GM18909 (cell line): ENCODE results near the gene HMX2.
"Not testable (repeated sequence)": the region's sequence is repeated elsewhere in the genome, so short reads cannot be mapped to it uniquely, and the experiment has no call there.

ENCODE experiments used
- ATAC-seq: cut with Tn5 transposase; IDR thresholded peaks from one replicate; pipeline ENCODE4 v1.9.1; 2021; ENCODE audit warnings: mild to moderate bottlenecking; ENCODE audit not compliant: unreplicated experiment, poor library complexity

Gene HMX2

GRCh38 chr10:123150271-123150985 lies 2.5 kb downstream of the HMX2 start:
- ATAC-seq = no peak

- ATAC-seq = no peak
Measured at GRCh38 chr10:123150986-123151736, 3.2 kb downstream of the HMX2 start.

DNA sequence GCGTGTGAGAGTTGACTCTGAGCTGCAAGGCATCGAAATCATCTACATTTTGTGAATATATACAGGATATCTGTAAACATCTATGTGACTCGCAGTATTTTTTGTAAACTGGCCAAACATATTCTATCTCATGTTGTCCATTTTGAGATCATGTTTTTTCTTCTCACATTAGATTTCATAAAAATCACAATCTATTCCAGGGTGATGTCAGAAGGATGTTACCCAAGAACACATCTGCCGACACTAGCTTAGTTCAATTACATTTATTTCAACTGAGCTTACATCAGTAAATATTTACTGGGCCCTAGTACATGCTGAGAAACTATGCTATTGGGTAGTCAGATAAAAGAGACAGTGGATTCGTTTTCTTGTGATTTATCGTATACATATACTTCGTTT lies 3.8 kb downstream of the HMX2 start:
- ATAC-seq = no peak

DNA sequence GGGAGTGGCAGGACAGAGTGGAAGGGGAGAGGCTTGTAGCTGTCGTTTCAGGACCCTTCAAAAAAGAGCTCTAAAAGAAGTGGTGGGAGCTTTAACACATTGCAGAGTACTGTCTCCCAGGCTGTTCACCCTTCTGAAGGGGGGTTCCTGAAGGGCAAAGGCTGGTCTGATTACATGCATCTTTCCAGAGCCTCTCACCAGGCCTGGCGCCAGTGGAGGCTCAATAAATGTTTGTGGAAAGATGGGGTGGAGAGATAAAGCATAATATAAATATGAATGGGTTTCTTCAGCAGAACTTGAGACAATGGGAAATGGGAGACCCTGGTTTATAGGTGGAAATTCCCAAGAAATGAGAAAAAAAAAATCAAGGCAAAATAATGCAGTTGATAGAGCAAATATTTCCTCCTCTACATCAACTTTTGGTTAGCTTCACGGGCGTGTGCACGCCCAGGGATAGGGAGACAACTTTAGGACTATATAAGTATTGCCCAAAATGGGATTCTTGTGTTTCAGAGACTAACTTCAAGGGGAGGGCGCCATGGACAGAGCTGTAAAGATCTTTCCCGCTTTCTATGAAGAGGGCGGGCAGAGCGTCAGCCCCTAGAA lies 5.7 kb downstream of the HMX2 start:
- ATAC-seq = no peak

GRCh38 chr10:123154092-123154710 lies 6.3 kb downstream of the HMX2 start, which contains the start of gene BUB3:
Gene BUB3, plus strand, starts transcription at chr10:123154402. Its CDS starts 516 bp downstream, at chr10:123154918.
- ATAC-seq = peak; percentile 90

GRCh38 chr10:123154711-123155505 lies 7.0 kb downstream of the HMX2 start:
- peak; percentile 49 for ATAC-seq

GRCh38 chr10:123156078-123156477 lies 8.1 kb downstream of the HMX2 start:
- no peak for ATAC-seq

GRCh38 chr10:123157210-123157609 lies 9.3 kb downstream of the HMX2 start:
- no peak for ATAC-seq

GRCh38 chr10:123158682-123159081 lies 10.7 kb downstream of the HMX2 start:
- ATAC-seq = no peak

GRCh38 chr10:123160311-123160980 lies 12.5 kb downstream of the HMX2 start:
- no peak for ATAC-seq

DNA sequence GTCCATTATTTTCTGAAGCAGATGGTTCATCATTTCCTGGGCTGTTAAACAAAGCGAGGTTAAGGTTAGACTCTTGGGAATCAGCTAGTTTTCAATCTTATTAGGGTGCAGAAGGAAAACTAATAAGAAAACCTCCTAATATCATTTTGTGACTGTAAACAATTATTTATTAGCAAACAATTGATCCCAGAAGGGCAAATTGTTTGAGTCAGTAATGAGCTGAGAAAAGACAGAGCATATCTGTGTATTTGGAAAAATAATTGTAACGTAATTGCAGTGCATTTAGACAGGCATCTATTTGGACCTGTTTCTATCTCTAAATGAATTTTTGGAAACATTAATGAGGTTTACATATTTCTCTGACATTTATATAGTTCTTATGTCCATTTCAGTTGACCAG lies 16.4 kb downstream of the HMX2 start:
- no peak for ATAC-seq

GRCh38 chr10:123165445-123166072 lies 17.6 kb downstream of the HMX2 start:
- ATAC-seq = no peak

DNA sequence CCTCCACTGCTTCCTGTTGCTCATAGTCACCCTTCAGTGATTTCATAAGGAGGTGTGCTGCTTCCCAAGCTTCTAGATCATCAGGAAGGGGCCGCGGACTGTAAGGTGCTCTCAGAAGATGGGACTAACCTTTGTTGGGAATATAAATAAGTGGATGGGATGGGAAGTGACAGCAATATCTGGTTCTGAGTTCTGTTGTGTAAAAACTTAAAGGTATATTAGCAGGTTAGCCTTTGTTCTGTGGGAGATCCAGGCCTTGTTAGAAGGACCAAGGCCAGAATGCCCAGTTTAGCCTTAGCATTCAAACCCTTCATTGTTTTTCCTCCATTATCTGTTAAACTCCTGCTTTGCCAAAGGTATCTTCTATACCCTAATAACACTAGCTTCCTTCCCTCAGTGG lies 18.7 kb downstream of the HMX2 start:
- no peak for ATAC-seq

DNA sequence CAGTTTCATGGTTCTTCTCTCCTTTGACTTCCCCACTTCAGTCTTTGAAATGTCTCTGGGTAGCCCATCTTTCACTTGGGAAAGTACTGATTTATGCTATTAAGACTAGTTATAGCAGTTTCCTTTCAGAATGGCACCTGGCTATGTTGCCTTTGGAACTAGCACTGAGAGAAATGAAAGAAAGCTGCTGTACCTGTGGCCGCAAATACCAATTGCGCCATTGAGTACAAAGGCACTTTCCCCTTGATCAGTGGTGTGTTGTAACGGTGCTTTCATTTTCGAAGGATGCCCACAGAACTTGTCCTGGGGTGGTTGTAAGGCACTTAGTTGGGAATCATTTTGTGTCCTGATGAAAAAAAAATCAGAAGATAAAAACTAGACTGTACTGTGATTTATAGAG lies 23.0 kb downstream of the HMX2 start:
- no peak for ATAC-seq

- ATAC-seq = not testable (repeated sequence)
Measured at GRCh38 chr10:123171616-123172015, 23.7 kb downstream of the HMX2 start.

- no peak for ATAC-seq
Measured at GRCh38 chr10:123175389-123176387, 27.8 kb downstream of the HMX2 start.

- not testable (repeated sequence) for ATAC-seq
Measured at GRCh38 chr10:123178390-123178789, 30.5 kb downstream of the HMX2 start.
